HG03108 (cell line): ENCODE measurements around the gene SNAP29.
"Not testable (repeated sequence)": the region's sequence is repeated elsewhere in the genome, so short reads cannot be mapped to it uniquely, and the experiment has no call there.

ENCODE experiments used
- ATAC-seq: cut with Tn5 transposase; IDR thresholded peaks from one replicate; pipeline ENCODE4 v1.9.1; 2021; ENCODE audit warnings: moderate library complexity; ENCODE audit not compliant: unreplicated experiment

SNAP29 gene

GRCh38 chr22:20927940-20928572 lies 69.2 kb downstream of the SNAP29 start:
- no peak for ATAC-seq

GRCh38 chr22:20928573-20928967 lies 69.8 kb downstream of the SNAP29 start:
- no peak for ATAC-seq

DNA sequence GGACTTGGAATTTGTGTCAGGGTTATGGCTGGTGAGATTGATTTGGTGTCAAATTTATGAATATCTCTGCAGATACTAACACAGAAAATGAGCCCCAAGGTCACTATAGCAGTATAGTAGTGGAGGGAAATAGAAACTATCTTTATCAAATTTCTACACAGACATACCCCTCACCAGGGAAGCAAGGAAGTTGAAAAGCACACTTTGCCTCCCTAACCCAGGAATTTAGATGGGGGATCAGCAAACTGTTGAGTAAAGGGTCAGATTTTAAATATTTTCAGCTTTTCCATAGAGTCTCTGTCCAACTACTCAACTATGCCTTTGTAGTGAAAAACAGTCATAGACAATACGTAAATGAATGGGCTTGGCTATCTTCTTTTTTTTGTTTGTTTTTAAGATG lies 71.2 kb downstream of the SNAP29 start:
- no peak for ATAC-seq

GRCh38 chr22:20930435-20930834 lies 71.6 kb downstream of the SNAP29 start:
- ATAC-seq = not testable (repeated sequence)

GRCh38 chr22:20931126-20931654 lies 72.4 kb downstream of the SNAP29 start:
- ATAC-seq = no peak

DNA sequence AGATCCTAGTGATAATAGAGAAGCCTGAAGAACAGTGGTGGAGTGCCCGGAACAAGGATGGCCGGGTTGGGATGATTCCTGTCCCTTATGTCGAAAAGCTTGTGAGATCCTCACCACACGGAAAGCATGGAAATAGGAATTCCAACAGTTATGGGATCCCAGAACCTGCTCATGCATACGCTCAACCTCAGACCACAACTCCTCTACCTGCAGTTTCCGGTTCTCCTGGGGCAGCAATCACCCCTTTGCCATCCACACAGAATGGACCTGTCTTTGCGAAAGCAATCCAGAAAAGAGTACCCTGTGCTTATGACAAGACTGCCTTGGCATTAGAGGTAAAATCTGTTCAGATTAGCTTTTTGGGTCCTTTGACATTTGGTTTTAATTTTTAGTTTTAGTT lies 75.1 kb downstream of the SNAP29 start:
- no peak for ATAC-seq

DNA sequence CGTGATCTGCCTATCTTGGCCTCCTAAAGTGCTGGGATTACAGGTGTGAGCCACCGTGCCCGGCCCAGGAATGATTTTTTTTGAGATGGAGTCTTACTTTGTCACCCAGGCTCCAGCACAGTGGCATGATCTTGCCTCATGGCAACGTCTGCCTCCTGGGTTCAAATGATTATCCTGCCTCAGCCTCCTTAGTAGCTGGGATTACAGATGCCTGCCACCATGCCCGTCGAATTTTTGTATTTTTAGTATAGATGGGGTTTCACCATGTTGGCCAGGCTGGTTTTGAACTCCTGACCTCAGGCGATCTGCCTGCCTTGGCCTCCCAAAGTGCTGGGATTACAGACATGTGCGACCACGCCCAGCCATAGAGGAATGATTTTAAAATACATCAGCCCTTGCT lies 76.2 kb downstream of the SNAP29 start:
- ATAC-seq = not testable (repeated sequence)

- ATAC-seq = not testable (repeated sequence)
Observed at GRCh38 chr22:20935780-20936539, 77.2 kb downstream of the SNAP29 start.

DNA sequence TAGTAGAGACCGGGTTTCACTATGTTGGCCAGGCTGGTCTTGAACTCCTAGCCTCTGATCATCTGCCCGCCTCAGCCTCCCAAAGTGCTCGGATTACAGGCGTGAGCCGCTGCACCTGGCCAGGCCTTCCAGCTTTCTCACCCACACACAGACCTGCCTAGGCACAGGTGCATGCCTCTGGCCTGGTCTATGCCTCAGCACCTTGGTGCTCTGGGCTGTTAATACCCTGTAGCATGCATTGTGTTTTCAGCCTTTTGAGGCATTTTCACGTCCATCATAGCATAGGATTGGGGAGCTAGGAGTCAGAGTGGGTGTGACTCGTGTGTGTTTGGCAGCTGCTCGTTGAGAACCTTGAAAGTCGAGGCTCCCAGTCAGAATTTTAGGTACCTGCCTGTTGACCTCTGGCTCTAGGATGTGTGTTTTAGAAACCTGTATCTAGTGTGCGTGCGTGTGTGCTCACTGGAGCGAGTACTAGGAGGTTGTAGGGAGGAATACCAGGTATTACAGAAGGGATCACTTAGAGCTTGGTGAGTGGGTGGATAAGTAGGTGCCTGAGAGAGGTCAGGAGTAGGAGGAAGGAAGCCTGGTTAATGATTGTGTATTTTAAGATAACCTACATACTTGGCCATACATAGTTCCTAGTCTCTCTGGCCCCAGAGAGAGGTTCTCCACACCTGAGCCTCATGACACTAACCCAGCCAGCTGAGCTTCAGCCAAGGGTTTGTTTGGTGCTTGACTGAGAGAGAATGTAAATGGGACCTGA lies 78.4 kb downstream of the SNAP29 start:
- ATAC-seq = no peak

DNA sequence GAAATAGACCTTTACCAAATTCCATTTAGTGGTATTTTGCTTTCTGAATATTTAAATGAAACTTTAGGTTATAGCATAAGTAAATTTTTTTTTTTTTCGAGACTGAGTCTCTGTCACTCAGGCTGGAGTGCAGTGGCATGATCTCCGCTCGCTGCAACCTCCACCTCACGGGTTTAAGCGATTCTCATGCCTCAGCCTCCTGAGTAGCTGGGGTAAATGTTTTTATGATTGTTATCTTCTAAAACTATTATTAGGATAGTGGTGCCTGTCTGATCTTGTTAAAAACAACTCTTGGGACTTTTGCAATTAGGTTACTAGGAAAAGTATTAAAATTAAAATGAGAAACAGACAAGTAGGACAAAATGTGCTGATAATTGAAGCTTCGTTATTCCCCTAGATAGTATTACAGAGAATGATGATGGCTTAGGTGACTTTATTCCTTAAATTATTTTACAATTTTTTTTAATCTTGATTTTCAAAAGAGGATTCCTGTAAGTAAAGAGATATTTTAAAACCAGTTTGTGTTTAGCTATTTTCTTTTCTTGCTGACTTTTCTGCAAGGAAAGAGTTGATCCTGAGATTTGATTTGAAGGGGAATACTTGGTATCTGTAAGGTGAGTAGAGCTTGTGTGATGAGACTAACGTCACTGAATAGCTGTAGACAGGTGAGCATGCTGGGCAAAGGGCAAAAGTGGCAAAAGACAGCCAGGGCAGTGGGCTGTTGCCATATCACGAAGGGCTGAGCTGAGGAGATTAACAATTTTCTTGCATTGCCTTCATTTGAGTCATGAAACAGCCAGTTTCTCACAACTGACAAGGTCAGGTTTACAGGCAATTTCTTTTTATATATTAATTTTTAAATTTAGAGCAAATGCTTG lies 79.2 kb downstream of the SNAP29 start:
- no peak for ATAC-seq

DNA sequence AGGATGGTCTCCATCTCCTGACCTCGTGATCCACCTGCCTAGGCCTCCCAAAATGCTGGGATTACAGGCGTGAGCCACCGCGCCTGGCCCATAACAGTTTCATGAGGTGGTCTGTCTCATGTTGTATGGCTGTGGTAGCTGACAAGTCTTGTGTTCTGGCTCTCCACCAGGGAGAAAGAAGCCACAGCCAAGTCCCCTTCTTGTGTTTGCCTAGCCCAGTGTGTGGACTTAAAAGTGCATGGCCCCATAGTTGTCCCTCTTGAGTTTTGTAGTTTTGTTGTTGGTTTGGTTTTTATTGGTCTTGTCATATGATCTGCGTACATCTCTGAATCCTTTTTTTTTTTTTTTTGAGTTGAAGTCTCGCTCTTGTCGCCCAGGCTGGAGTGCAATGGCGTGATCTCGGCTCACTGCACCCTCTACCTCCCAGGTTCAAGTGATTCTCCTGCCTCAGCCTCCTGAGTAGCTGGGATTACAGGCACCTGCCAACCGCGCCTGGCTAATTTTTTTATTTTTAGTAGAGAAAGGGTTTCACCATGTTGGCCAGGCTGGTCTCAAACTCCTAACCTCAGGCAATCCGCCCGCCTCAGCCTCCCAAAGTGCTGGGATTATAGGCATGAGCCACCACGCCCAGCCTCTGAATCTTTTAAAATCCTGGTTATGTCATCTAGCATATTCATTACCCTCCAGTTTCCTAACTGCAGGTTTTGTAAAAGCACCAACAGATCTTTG lies 80.8 kb downstream of the SNAP29 start:
- not testable (repeated sequence) for ATAC-seq

GRCh38 chr22:20940186-20940651 lies 81.4 kb downstream of the SNAP29 start:
- no peak for ATAC-seq
